Measurements from ENCODE around the gene AP1AR.

Gene AP1AR

GRCh38 chr4:112222219-112222955 lies 9.2 kb upstream of the AP1AR start:
- no peak for DNase-seq (ENCODE audit: low read depth)

GRCh38 chr4:112225157-112225556 lies 6.4 kb upstream of the AP1AR start:
- no peak for DNase-seq (ENCODE audit: low read depth)

- DNase-seq (ENCODE audit: low read depth) = peak; percentile 97
These were observed 458 bp upstream of the AP1AR start for GRCh38 chr4:112230879-112231778.

GRCh38 chr4:112234952-112235609 lies 3.5 kb downstream of the AP1AR start:
- DNase-seq (ENCODE audit: low read depth) = peak; percentile 81

- no peak for DNase-seq (ENCODE audit: low read depth)
These were observed 4.5 kb downstream of the AP1AR start for GRCh38 chr4:112236040-112236439.

- DNase-seq (ENCODE audit: low read depth) = no peak
These were observed 7.2 kb downstream of the AP1AR start for GRCh38 chr4:112238833-112239232.

GRCh38 chr4:112245383-112245782 lies 13.8 kb downstream of the AP1AR start:
- no peak for DNase-seq (ENCODE audit: low read depth)

GRCh38 chr4:112247021-112247420 lies 15.4 kb downstream of the AP1AR start:
- DNase-seq (ENCODE audit: low read depth) = no peak

- DNase-seq (ENCODE audit: low read depth) = no peak
These were observed 19.5 kb downstream of the AP1AR start for GRCh38 chr4:112251019-112251643.

GRCh38 chr4:112252234-112252633 lies 20.6 kb downstream of the AP1AR start:
- DNase-seq (ENCODE audit: low read depth) = no peak

- DNase-seq (ENCODE audit: low read depth) = no peak
These were observed 21.9 kb downstream of the AP1AR start for GRCh38 chr4:112253382-112254000.

- no peak for DNase-seq (ENCODE audit: low read depth)
These were observed 25.5 kb downstream of the AP1AR start for GRCh38 chr4:112257098-112257497.

GRCh38 chr4:112266823-112267222 lies 35.2 kb downstream of the AP1AR start:
- no peak for DNase-seq (ENCODE audit: low read depth)

- DNase-seq (ENCODE audit: low read depth) = no peak
These were observed 38.5 kb downstream of the AP1AR start for GRCh38 chr4:112270051-112270450.

- DNase-seq (ENCODE audit: low read depth) = peak; percentile 67
These were observed 39.2 kb downstream of the AP1AR start for GRCh38 chr4:112270640-112271421.

- no peak for DNase-seq (ENCODE audit: low read depth)
These were observed 40.7 kb downstream of the AP1AR start for GRCh38 chr4:112272292-112272691.

GRCh38 chr4:112274959-112275358 lies 43.4 kb downstream of the AP1AR start:
- no peak for DNase-seq (ENCODE audit: low read depth)

GRCh38 chr4:112276113-112276512 lies 44.5 kb downstream of the AP1AR start:
- no peak for DNase-seq (ENCODE audit: low read depth)

GRCh38 chr4:112277220-112277619 lies 45.6 kb downstream of the AP1AR start:
- no peak for DNase-seq (ENCODE audit: low read depth)

- no peak for DNase-seq (ENCODE audit: low read depth)
These were observed 46.3 kb downstream of the AP1AR start for GRCh38 chr4:112277705-112278448.

Data from fibroblast of the conjunctiva (primary cell).